Stimulated activated CD4-positive, alpha-beta T cell treated with anti-CD3 and anti-CD28 coated beads, Interleukin-12 subunit alpha, Interleukin-12 subunit beta, amount 100 ng/mL, for 48 hours (primary cell): ENCODE results near the gene RB1.
"Not testable (repeated sequence)": the region's sequence is repeated elsewhere in the genome, so short reads cannot be mapped to it uniquely, and the experiment has no call there.

Experiments
- DNase-seq, 3 donors: peaks; one replicate each; pipeline ENCODE4 v3.0.0-alpha.2; 2020; ENCODE audit warnings: low read depth in 2 of 3, low spot score in 1 of 3

Gene RB1

DNA sequence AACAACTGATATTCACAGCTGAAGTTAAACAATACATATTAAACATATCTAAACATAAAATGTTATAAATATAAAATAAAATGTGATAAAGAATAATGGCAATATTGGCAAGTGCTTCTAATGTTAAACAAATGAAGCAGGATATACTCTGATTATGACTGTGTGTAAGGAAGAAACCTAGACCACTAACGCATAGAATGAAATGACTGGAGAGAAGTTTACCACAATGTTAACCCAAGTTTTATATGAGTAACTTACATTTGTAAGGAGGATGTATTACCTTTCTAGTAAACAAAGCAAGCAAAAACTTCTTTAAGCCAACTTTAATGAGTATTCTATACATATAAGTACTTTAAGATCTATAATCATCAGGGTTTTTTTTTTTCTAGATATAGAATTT, 43.0 kb downstream of the RB1 start:
- no peak for DNase-seq

DNA sequence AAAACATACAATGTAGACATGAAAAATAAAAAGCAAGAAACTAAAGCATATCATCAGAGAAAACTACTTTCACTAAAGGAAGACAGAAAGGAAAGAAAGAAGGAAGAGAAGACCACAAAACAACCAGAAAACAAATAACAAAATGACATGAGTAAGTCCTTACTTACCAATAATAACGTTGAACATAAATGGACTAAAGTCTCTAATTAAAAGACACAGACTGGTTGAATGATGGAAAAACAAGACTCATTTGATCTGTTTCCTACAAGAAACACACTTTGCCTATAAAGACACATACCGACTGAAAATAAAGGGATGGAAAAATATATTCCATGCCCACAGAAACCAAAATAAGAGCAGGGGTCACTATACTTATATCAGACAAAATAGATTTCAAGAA, 46.0 kb downstream of the RB1 start:
- DNase-seq, result no peak

DNA sequence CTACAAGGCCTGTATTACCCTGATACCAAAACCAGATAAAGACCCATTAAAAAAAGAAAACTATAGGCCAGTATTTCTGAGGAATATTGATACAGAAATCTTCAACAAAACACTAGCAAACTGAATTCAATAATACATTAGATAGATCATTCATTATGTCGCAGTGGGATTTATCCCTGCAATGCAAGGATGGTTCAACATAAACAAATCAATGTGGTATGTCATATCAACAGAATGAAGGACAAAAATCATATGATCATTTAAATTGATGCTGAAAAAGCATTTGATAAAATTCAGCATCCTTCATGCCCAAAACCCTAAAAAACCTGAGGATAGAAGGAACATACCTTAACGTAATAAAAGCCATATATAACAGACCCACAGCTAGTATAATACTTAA, 50.0 kb downstream of the RB1 start:
- DNase-seq, result no peak

DNA sequence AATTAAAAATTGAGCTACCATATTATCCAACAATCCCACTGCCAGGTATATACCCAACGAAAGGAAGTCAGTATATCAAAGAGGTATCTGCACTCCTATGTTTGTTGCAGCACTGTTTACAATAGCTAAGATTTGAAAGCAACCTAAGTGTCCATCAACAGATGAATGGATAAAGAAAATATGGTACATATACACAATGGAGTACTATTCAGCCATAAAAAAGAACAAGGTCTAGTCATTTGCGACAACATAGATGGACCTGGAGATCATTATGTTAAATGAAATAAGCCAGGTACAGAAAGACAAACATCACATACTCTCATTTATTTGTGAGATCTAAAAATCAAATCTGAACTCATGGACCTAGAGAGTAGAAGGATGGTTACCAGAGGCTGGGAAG, 52.0 kb downstream of the RB1 start:
- not testable (repeated sequence) for DNase-seq

DNA sequence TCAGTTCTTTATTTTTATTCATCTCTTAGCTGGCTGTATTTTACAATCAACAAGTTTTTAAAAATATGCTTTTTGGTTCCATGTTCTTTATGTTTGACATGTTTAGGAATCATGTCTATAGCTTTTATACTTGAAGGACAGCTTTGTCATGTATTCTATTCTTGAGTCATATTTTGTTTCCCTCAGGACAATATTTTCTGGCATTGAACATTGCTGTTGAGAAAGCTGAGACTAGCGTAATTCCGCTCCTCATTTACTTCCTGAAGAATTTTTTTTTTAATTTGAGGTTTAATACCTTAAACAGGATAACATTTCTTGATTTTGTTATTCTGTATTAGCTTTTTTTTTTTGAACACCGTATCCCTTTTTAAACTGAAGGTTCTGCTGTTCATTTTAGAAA, 53.2 kb downstream of the RB1 start:
- DNase-seq, result no peak

DNA sequence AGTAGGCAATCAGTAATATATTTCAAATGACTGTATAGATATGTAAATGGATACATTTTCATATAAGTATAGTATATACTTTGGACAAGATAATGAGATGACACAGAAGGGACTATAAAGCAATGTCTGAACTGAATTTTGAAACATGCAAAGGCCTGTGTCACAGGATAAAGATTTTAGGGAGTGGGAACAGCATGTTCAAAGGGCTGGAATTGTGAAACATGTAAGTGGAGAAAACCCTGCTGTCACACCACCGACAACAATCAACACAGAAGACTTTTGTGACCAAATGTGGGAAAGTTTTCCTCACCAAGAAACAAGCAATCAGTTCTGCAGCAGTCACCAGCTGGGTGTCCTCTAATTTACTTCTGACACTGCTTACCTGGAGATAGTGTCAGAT, 66.4 kb downstream of the RB1 start:
- DNase-seq, result no peak

DNA sequence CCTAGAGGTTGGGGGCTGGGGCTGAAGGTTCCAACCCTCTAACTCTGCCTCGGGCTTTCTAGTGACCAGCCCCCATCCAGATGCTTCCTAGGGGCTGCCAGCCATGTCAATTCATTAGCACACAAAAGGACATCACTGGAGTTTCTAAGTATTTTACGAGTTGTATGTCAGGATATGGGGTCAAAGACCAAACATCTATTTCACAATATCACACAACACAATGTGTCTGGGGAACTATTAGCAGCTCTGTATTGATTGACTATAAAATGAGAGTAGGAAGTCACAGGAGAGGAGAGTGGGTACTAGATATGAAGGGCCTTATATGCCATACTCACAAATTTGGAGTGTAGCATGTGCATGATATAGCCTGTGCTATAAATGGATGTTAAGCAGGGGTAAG, 67.3 kb downstream of the RB1 start:
- DNase-seq, result no peak

DNA sequence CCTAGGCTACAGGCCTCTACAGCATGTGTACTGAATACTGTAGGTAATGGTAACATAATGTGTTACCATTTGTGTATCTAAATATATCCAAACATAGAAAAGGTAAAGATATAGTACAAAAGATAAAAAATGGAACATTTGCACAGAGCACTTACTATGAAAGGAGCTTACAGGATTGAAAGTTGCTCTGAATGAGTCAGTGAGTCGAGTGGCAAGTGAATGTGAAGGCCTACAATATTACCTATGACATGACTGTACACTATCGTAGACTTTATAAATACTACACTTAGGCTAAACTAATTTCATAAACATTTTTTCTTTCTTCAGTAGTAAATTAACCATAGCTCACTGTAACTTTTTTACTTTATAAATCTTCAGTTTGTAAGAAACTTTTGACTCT, 74.3 kb downstream of the RB1 start:
- no peak for DNase-seq

DNA sequence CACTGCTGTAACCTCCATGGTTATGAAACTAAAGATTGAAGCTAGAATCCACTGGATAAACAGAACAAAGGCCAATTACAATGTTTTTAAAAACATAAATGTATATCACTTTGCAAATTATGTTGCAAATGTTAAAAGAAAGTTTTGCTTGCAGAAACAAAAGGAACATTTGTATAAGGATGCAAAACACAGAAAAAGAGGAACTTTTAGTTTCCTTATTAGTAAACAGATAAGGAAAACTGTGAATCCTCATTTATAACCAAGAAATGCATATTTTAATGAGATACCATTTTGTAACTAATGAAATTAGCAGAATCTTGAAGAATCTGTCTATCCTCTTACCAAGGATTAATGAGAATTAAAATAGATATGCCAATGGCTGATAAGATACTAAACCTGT, 77.0 kb downstream of the RB1 start:
- DNase-seq, result no peak

DNA sequence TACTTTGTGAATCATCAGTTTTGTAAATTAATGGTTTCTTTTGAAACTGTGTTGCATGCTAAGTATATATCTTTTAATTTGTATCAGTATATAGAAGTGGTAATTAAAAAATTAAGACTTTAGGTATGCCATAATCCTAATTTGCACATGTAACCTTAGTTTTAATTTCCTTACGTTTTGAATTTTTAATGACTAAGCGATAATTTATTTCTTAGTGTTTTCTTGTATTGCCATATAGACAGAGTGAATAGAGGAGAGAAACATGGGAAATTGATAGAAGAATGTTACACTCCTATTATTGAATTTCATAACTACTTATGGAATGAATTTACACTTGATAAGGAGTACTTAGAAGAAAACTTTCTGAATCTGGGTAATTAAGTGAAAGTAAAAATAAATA, 79.8 kb downstream of the RB1 start:
- DNase-seq, result no peak

DNA sequence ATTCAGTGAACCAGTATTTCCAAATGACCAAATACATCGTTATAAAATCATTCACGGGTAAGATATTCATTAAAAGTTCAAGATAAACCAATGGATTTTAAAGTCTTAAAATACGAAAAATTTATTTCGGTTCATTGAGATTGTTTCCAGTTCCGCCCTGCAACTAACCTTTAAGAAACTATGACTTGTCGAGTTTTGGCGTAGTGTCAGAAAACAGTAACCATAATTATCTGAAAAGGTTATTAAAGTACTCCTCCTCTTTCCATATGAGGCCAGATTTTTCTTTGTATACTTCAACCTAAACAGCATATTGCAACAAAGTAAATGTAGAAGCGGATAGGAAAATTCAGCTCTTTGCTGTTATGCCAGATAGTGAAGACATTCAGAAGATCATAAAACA, 83.3 kb downstream of the RB1 start:
- DNase-seq, result no peak

DNA sequence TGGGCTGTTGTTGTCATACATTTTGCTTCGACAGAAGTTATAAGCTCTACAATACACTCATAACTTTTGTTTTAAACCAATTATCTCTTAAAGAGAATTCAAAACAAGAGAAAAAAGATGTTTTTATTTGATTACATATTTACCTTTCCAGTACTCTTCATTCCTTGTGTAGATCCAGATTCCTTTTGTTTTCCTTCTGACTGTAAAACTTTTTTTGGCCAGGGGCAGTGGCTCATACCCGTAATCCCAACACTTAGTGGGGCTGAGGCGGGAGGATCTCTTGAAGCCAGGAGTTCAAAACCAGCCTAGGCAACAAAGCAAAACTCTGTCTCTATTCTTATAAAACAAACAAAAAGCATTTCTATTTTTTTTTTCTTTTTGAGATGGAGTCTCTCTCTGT, 87.7 kb downstream of the RB1 start:
- DNase-seq, result no peak

DNA sequence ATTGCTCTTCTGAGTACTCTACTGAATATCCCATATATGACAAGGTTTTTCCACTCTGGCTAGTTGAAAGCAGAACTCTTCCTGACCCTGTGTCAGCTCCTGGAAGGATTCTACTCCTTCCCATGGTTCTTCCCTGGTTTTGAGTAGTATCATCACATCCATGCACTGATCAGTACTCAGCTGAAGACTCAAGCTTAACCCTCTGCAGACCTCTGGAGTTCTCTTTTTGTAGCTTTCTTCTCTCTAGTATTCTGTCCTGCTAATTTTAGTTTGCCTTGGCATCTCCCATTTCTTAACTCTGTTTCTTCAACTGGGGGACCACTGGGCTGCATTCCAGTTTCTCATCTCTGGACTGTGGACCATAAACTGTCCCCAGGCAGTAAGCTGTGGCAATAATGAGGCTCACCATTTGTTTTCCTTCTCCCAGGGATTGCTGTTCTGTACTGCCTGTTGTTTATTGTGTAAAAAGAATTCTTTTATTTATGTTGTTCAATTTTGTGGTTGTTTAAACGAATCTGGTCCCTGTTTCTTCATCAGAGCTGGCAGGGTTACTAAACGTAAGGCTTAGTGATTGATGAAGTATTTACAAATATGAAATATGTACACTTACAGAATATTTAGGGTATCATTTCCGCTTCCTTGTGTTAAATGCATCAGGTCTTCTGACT, 89.6 kb downstream of the RB1 start:
- DNase-seq, result no peak

DNA sequence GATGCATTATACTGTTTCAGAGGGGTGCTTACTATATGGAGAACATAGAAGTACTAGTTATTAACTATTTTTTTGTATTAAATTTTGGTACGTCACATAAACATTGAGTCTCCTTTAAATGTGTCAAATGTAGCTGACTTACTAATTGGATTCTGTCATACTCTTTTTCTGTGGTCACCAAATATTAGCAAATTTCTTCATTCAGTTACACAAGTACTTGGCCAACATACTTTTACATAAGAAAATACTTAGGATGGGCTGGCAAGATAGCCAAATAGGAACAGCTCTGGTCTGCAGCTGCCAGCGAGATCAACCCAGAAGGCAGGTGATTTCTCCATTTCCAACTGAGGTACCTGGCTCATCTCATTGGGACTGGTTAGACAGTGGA, 90.1 kb downstream of the RB1 start:
- DNase-seq, result no peak

DNA sequence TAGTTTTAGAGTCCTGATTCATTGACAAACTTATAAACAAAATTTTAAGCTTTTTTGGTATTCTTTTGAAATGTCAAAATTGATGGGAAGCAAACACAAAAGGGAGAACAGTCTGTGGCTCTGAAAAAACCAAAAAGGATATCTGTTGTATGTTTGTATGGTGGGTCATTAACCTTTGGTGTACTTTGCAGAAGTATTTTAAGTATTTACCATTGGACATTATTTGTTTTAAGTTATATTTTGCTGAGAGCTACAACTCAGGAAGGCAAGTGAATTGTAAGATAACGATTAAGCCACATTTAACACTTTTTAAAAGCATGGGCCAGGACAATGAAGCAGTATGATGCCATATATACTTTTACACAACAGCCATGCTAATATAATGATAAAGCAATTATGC, 94.2 kb downstream of the RB1 start:
- DNase-seq, result no peak

DNA sequence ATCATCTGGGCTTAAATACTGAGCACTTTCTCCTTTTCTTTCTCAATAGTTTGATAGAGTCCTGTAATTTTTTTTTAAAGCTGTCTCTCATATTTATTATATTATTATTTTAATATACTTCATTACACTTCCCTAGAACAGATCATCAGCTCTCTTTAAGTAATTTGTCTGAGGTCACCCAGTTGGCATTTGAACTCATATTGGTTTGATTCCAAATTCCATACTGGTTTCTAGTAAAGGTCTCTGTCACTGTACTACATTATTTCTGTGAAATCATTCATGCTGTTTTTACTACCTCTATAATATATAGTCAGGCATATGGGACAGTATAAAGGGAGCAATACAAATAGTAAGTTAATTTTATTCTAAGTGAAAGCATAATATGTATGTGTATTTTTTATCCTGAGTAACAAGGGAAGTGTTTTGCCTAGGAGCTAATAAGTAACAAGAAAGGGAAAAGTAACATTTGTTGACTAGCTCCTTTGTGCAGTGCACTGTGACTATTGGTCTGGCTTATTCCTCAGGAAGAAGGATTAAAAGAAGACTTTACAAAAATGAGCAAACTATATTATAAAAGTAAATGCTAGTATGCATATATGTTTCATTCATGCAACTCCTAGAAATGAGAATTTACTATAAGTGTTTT, 95.0 kb downstream of the RB1 start:
- DNase-seq, result no peak

DNA sequence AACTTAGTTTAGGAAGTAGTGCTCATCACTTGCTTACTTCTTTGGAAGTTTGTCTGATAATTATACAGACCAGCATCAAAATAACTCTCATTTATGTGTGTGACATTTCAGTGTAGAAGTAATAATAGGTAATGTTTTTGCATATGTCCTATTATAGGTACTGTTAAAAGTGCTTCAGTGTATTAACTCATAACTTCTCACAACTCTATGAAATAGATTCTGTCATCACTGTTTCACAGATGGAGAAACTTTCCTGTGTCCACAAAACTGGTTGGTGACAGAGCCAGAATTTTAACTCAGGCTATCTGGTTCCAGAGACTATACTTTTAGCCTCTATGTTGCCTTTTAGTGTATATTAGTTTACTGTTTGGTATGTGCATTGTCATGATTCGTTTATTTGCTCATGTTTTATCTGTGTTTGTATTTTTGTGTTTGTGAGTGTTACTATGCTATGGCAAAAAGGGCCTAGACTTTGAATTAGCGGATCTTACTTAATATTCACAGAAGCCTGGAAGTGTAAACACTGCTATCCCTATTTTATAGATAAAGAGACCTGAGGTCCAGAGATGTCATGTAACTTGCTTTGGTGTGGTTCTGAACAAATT, 96.6 kb downstream of the RB1 start:
- DNase-seq, result no peak

DNA sequence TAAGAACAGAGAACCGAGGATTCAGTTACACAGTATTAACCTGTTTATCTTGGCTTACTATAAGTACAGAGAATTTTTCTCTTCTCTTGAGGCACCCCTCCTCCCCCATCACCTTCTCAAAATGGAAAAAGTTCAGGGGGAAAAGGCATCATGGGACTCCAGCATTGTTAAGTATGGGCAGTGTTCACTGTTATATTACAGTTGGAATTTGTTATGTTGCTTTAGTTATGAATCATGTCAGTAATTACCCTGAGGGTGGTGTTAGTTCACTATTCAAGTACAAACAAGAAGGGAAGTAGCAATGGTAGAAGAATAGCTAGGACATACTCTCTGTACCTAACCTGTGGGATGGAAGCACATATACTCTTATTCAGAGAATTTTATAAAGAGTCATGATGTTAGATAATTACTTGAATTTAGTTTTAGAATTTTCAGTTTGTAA, 97.3 kb downstream of the RB1 start:
- DNase-seq, result no peak

DNA sequence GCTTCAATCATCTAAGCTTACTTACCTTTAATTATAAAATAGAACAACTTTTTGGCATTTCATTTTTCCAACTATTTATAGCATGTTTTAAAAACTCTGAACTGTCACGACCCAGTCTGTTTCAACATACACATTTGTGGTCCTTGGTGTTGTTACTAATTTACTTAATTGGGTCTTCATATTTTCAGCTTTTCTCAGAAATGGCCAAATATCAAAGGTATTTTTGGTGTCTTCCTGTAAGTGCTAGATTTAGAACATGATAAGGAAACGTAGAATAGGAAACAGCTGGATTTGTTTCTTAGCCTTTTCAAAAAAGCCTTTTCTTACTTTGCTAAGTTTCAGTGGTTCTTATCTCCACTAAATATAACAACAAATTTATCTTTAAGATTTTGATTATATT, 97.9 kb downstream of the RB1 start:
- no peak for DNase-seq

DNA sequence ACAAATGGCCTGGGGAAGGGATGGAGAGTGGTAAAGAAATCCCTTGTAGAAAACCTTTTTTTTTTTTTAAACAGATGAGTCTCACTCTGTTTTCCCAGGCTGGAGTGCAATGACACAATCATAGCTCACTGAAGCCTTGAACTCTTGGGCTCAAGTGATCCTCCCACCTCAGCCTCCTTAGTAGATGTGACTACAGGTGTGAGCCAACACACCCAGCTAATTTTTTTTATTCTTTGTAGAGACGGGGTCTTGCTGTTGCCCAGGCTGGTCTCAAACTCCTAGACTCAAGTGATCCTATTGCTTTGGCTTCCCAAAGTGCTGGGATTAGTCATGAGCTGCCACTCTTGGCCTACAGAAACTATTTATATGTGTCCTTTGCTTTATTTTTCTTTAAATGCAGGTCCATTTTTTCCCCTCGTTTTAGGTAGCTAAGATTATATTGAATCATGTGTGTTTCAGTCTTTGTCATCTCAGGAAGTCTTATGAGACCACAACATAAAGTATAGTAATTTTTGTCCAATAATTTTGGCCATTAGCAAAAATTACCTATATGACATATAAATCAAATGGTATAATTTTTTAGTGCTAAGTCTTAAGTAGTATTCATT, 98.9 kb downstream of the RB1 start:
- DNase-seq, result no peak

DNA sequence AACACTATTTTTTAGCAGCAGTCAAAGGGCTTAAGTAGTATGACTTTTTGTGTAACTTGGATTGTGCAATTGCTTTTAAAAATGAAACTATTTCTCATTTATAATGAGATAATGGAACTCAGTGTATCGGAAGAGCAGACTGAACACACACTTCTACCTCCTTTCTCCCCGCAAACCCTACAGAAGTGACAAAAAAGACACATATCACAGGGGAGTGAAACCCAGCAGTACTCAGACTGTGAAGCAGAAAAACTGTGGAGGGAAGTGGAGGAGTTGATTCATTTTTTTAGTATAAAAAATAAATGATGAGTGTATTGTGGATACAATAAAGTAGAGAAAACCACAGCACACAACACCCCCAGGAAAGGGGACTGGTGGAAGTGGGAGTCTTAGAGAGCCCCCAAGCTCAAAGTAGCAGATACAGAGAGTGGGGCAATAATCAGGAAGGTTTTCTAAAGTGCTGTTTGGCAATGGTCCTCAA, 99.6 kb downstream of the RB1 start:
- DNase-seq, result peak in 1 of 3 donors; percentile 46

DNA sequence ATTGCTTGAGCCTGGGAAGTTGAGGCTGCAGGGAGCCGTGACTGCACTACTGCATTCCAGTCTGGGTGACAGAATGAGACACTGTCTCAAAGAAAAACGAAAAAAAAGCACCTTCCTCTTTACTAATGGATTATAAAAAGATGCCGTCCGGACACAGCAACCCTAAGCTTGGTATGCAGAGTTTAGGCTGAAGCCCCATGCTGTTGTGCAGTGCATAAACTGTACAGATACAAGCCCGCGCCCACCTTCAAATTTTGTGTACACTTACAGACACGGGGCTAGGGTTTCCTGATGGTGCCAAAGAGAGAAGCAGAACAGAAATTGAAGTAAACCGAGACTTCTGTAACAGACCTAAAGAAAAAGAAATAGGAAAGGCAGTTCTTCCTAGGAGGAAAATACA, 100.4 kb downstream of the RB1 start:
- no peak for DNase-seq
